Hepatocyte (in vitro differentiated cells): ENCODE measurements around the gene AOPEP.

Source experiments
- CTCF ChIP-seq: fragments of 200-600 bp; sonication (generic); IDR thresholded peaks from 2 replicates; pipeline ENCODE4 v1.5.1; 2016; ENCODE audit warnings: antibody characterized with exemption, mild to moderate bottlenecking; ENCODE audit not compliant: poor library complexity
- EZH2 ChIP-seq: fragments of 200-600 bp; sonication (generic); IDR thresholded peaks from 2 replicates; pipeline ENCODE4 v1.6.1; 2016; ENCODE audit warnings: antibody characterized with exemption, mild to moderate bottlenecking, borderline replicate concordance

GRCh38 chr9:94852373-94852772 is 125.9 kb downstream of the AOPEP start:
- TF ChIP-seq CTCF, result no peak
- no peak for TF ChIP-seq EZH2
